K562 (cell line): ENCODE data around the gene COL4A6.

ENCODE experiments used
- BRCA1 ChIP-seq, 2 experiments: fragments of 450-650 bp in 1 of 2; sonication (generic) in 1 of 2; formaldehyde crosslinking in 1 of 2; IDR thresholded peaks; 2 replicates each; pipeline versions ENCODE4 v1.5.0 to v1.6.1; 2017 to 2020; ENCODE audit warnings: mild to moderate bottlenecking in 1 of 2, missing genetic modification reagents in 1 of 2
- CTCF ChIP-seq, 3 experiments: IDR thresholded peaks in 2 of 3; conservative IDR thresholded peaks in 1 of 3; 2 replicates each; pipeline ENCODE4 v1.5.1; 2011 to 2012; ENCODE audit warnings: low read length in 3 of 3, mild to moderate bottlenecking in 3 of 3, control low read depth in 2 of 3, improper control_type of control experiment in 1 of 3, inconsistent platforms in 1 of 3, low read depth in 1 of 3, mixed read lengths in 1 of 3, moderate library complexity in 1 of 3; ENCODE audit not compliant: insufficient read depth in 2 of 3
- EP300 ChIP-seq: IDR thresholded peaks from 2 replicates; pipeline ENCODE4 v1.6.1; 2012; ENCODE audit warnings: low read length, improper control_type of control experiment
- EZH2 ChIP-seq: IDR thresholded peaks from 2 replicates; pipeline ENCODE4 v1.6.1; 2012; ENCODE audit warnings: low read depth, mild to moderate bottlenecking, inconsistent platforms, low read length, borderline replicate concordance
- FOXM1 ChIP-seq, 2 experiments: fragments of 450-650 bp in 1 of 2; sonication (generic) in 1 of 2; formaldehyde crosslinking in 1 of 2; IDR thresholded peaks; 2 replicates each; pipeline versions ENCODE4 v1.6.1 to v1.9.0; 2017 to 2022; ENCODE audit warnings: low read depth in 2 of 2, mild to moderate bottlenecking in 2 of 2, missing genetic modification reagents in 1 of 2, moderate library complexity in 1 of 2
- HCFC1 ChIP-seq: IDR thresholded peaks from 2 replicates; pipeline ENCODE4 v1.6.1; 2012; ENCODE audit warnings: low read depth, low read length, improper control_type of control experiment
- RBM15 ChIP-seq: fragments of 200-400 bp; formaldehyde crosslinking; IDR thresholded peaks from 2 replicates; pipeline ENCODE4 v1.6.1; 2018; ENCODE audit warnings: mild to moderate bottlenecking, low read length, moderate library complexity; ENCODE audit not compliant: insufficient read depth
- REST ChIP-seq, 2 experiments: fragments of 450-650 bp; formaldehyde crosslinking in 1 of 2; IDR thresholded peaks; 2 replicates each; pipeline versions ENCODE4 v1.4.0 to v1.6.1; 2014 to 2020; ENCODE audit warnings: mild to moderate bottlenecking in 2 of 2, borderline replicate concordance in 1 of 2, low read depth in 1 of 2
- ZNF133 ChIP-seq: fragments of 250-450 bp; sonication (Bioruptor Pico); IDR thresholded peaks from 2 replicates; pipeline ENCODE4 v1.4.0; 2020; ENCODE audit warnings: mild to moderate bottlenecking

- TF ChIP-seq HCFC1 (no peak), CTCF (IDR thresholded peaks at IDR 0.05 in 2 of 3, conservative IDR thresholded peaks at IDR 0.05 in 1 of 3; ENCODE audit: insufficient read depth in 2 of 3, low read depth in 1 of 3, low read length in 3 of 3) (no peak), EP300 (no peak), FOXM1 (IDR thresholded peaks at IDR 0.05; ENCODE audit: low read depth) (no peak), FOXM1 (CRISPR knock-in tag; IDR thresholded peaks at IDR 0.05; ENCODE audit: low read depth) (no peak), REST (IDR thresholded peaks at IDR 0.05; ENCODE audit: borderline replicate concordance) (no peak), REST (CRISPR knock-in tag; IDR thresholded peaks at IDR 0.05; ENCODE audit: low read depth) (no peak), EZH2 (no peak), RBM15 (no peak), ZNF133 (no peak), BRCA1 (IDR thresholded peaks at IDR 0.05) (no peak), BRCA1 (CRISPR knock-in tag; IDR thresholded peaks at IDR 0.05) (no peak)
Observed at GRCh38 chrX:108285356-108285755, 152.9 kb downstream of the COL4A6 start.
